HG02678 (cell line): ENCODE results near the gene ADGRE1.

ENCODE experiments used
- ATAC-seq: cut with Tn5 transposase; IDR thresholded peaks from one replicate; pipeline ENCODE4 v1.9.1; 2021; ENCODE audit warnings: mild to moderate bottlenecking, moderate library complexity; ENCODE audit not compliant: unreplicated experiment

The ADGRE1 gene

DNA sequence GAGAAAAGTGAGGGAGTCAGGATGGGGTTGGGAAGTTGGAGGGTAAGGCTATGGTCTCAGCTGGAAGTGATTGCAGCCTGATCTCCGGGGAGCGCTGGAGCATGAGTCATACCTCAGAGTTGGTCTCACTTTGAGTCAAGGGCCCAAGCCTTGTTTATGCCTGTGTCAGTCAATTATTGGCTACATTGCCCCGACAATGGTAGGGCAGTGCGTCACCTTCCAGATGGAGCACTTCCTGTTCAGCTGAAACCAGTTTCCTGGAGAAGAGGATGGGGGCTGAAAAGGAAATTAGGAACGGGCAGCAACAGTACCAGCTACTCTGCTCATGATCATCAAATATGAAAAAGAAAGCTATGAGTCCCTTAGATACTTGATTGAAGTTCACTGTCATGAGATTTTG lies 60.4 kb downstream of the ADGRE1 start:
- ATAC-seq = no peak

DNA sequence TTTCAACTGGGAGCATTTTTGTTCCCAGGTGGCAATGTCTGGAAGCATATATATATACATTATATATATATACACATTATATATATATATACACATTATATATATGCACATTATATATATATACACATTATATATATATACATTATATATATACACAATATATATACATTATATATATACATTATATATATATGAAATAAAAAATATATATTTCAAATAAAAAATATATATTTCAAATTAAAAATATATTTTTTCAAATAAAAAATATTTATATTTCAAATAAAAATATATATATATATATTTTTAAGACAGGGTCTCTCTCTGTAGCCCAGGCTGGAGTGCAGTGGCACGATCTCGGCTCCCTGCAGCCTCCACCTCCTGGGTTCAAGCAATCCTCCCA lies 61.5 kb downstream of the ADGRE1 start:
- no peak for ATAC-seq

DNA sequence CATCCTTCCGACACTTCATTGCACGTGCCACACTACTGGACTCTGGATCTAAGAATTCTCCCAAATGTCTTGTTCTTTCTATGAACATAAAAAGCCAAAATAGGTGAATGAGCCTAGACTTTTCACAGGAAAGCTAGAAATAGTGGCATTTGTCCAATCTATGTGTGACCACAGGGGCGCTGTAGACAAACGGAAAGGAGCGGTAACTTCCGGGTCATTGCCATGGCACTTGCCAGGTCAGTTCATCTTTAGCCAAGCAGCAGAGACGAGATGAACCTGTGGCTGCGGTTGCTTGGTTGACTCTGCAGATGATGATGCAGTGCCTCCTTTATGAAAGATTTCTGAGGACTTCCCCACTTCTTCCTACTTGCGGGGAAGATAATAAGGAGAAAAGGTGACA lies 65.6 kb downstream of the ADGRE1 start:
- ATAC-seq = no peak

DNA sequence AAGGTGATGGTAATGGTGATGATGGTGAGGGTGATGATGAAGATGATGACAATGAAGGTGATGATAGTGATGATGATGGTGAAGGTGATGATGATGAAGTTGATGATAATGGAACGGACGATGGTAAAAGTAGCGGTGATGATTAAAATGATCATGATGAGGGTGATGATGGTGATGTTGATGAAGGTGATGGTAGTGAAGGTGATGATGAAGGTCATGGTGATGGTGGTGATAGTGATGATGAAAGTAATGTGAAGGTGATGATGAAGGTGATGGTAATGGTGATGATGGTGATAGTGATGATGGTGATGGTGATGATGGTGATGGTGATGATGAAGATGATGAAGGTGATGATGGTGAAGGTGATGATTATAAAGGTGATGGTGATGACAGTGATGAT lies 67.7 kb downstream of the ADGRE1 start:
- ATAC-seq = no peak

DNA sequence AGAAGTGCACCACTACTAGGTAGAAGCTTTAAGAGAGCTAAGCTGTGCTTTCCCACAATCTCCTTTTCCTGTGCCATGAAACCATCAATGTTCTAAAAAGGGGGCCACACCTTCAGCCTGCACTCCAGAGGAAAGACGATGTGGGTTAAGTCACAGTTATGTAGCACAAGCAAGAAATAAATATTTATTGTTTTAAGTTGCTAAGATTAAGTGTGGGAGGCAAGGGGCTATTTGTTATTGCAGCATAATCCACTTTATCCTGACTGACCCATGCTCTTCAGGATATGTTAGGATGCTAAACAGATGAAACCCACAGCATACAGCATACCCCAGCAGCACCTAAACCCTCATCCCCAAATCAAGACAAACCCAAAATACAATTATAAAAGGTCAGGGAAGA lies 69.2 kb downstream of the ADGRE1 start:
- ATAC-seq = no peak

DNA sequence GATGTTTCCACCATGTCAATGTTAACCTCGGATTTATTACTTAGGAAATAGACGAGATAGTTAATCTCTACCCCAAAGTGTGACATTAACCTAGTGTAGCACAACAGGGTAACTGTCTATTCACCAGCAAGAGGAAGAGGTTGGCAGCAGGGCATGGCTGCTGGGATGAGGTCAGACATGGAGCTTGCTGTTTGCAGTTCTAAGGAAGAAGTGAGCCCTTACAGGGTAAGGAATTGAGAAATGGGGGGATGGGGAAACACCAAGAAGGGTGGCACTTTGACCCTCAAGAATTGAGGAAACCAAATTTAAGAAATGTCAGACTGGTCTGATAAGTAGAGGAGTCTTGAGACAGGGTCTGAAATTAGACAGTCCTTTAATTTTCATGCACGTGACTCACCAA lies 71.4 kb downstream of the ADGRE1 start:
- no peak for ATAC-seq

DNA sequence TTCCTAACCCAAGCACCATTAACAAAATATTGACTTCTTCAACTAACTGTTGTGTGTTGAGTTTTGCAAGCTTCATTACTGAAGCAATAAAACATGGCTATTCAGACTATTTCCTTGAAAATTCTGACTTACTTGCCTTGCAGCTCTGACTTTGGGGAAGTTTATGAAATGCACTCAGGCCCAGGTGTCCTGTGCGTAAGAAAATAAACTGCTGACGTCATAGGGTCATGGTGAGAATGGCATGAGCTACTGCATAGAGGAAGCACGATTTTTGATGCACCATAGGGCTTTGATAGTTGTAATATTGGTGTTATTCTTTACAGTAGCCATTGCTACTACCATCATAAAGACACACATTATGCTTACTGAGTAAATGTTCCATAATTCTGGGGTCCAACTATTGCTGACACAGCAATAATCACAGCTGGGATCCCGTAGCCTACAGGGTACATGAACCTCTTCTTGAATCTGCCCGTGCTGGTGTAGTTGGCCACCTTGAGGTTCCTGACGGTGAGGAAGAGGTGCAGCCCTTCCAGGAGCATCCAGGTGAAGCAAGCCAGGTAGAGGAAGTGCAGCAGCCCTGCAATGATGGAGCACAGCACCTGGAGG lies 76.0 kb downstream of the ADGRE1 start:
- ATAC-seq = no peak

DNA sequence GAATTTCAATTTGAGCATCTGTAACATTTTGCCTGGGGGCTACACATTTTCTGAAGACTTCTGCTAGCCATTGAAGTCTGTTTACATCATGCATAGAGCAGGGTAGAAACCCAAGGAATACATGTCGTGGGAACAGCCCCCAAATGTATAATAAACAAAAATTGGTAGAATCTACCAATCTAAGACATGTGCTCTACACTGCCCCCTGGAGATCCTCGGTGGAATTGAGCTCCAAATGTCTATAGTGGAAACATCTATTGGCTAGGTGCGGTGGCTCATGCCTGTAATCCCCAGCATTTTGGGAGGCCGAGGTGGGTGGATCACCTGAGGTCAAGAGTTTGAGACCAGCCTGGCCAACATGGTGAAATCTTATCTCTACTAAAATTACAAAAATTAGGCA lies 76.6 kb downstream of the ADGRE1 start:
- no peak for ATAC-seq

DNA sequence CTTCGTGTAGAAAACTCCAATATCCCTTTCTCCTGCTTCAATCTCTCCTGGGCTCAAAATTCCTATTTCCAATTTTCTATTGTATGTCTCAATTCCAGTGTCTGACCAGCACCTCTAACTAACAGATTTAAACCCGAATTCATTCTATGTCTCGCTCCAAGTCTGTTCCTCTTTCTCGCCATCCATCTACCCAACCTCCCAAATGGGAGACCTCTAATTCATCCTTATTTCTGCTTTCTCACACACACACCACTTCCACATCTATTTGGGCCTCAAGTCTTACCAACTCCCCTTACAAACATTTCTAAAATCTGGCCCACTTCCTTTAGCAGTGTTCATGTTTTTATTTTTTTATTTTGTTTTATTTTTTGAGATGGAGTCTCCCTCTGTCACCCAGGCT lies 80.6 kb downstream of the ADGRE1 start:
- ATAC-seq = no peak

DNA sequence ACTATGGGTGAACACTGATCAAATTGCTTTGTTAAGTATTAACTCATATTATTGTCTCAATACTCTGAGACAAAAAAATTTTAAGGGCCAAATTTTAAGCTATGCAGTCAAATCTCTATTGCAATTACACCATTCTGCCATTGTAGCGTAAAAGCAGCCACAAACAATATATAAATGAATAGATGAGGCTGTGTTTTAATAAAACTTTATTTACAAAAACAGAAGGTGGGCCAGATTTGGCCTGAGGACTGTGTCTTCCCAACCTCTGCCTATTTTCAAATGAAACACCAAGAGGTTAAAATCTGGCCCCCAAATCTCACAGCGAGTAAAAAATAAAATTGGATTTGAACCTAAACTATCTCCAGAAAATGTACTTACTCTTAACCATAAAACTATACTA lies 82.1 kb downstream of the ADGRE1 start:
- no peak for ATAC-seq

DNA sequence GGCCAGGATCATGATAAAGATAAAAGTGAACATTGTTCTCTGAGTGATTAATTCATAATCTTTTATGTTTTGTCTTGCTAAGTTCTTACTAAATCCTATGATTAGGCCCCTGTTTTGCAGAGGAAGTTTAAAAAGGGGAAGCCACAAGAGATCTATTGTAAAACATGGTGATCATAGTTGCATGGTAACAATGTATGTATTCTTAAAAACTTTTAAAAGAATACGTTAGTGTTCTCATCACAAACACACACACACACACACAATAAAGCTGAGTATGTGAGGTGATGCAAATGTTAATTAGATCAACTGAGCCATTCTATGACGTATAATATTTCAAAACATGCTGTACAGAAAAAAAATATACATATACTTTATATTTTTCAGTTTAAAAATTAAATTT lies 82.6 kb downstream of the ADGRE1 start:
- ATAC-seq = no peak

DNA sequence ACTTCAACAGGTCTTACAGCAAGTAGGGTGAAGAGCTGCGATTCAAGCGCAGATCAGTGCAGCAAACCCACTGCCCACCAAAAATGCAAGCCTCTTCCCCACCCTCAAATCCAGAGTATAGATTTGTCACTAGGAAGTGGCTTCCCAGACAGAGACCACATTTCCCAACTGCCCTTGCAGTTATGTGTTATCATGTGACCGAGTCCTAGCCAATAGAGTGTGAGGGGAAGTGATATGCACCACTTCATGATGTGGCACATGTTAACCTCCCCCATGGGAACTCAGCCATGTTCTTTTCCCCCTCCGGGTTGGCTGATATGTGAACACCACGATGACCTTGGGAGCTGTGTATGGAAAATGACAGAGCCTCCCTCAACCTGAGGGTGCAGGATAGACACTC lies 83.1 kb downstream of the ADGRE1 start:
- ATAC-seq = no peak

DNA sequence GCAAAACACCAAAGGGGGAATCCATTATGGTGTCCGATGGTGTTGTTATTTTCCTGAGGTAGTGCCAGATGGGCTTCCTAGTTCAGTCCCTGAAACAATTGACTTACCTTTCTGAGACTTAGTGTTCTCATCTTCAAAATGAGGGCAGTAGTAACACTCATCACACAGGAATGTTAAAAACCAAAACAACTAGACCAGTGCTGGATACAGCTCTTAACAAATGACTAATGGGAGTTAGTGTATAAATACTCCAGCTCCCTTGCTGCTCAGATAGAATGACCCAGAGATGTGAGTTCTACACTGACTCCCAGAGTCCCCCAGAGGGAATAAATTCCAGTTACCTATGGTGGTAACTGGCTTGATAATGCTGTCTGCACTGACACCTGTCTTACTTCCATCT lies 84.0 kb downstream of the ADGRE1 start:
- ATAC-seq = no peak

DNA sequence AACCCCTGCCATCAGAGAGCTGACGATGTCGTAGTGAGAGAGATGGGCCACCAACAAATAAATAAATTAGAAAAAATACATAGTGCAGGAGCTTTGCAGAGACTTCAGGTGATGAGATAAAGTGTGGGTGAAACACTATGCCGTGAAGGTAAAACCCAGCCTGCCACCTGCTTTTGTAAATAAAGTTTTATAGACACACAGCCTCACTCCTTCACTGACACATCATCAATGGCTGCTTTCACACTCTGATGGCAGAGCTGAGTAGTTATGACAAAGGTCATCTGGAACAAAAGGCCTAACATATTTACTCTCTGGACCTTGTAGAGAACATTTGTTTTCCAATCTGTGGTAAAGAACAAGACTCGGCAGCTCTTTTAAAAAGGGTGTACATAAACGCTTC lies 88.8 kb downstream of the ADGRE1 start:
- ATAC-seq = no peak

DNA sequence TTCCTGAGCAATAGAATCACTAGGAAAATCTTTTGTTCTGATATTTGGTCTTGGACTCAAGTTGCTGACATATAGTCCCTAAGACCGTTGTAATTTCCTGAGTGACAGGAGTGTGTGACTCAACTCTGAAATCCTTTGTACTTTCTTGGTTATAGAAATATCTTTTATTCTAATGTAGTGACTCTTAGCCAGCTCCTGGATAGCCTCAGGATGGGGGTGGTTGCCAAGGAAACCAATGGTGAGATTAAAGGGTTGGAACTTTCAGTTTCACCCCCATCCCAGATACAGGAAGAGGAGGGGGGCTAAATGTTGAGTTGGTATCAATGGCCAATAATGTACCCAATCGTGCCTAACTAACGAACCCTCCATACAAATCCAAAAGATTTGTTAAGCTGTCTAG lies 92.0 kb downstream of the ADGRE1 start:
- no peak for ATAC-seq

DNA sequence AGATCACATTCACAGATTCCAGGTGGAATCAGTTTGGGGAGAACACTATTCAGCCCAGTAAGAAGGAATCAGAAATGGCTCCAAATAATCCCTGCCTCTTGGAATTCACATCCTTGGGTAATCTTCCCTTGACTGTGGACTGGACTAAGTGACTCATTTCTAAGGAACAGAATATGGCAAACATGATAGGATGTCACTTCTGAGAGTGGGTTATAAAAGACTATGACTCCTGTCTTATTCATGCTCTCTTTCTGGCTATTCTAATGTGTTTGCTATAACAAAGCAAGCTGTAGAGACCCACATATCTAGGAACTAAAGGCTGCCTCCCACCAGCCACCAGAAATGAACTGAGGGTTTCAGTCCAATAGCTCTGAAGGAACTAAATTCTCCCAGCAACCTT lies 96.1 kb downstream of the ADGRE1 start:
- no peak for ATAC-seq

DNA sequence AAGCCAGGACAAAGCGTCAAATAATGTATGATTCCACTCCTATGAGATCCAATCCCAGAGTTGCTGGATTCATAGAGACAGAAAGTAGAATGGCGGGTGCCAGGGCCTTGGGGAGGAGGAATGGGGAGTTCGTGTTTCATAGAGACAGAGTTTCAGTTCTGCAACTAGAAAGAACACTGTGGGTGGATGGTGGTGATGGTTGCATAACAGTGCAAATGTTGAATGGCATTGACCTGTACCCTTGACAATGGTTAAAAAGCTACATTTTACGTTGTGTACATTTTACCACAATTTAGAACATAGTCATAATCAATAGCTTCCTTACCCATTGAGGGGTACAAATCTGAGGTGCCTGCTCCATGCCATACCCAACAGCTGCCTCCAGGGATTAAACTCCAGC lies 100.5 kb downstream of the ADGRE1 start:
- ATAC-seq = no peak

DNA sequence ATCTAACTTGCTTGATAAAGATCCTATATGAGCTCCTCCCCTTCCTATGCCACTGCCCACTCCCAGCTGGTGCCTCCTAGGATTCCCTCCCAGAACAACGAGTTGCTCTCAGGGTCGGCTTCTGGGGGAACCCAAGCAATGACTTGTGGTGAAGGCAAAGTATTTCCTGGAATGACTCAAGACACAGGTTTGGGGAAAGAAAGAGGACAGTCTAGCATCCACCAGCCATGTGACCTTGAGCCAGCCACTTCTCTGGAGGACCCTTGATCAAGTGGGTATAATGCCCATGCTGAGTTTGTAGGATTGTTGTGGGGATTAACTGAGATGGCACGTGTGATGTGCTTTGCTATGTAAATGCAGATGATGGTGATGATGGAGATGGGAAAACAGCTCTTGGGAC lies 100.9 kb downstream of the ADGRE1 start:
- no peak for ATAC-seq
